DMS153 (cell line): ENCODE data around the gene PPP1R9A.

Source experiments
- DNase-seq: peaks from one replicate; lab custom pipeline; 2025; lab: John Stamatoyannopoulos, UW

The PPP1R9A gene

GRCh38 chr7:95319570-95319969, 412.2 kb downstream of the PPP1R9A start:
- no peak for DNase-seq

DNA sequence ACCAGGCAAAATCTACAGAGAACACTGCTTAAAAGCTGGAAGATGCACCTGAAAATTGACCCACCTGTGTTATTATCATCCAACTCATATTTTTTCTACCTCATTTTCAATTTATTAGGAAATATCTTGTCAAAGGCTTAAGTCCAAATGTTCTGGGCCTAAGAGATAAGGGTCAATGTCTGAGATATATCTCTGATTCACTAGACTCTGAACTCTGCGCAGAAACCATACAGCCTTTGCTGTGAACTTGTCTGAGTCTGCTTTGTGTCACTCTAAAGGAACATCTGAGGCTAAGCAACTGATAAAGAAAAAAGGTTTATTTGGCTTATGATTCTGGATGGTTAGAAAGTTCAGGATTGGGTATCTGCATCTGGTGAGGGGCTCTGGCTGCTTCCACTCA, 413.3 kb downstream of the PPP1R9A start:
- DNase-seq = no peak

- no peak for DNase-seq
These were observed 414.3 kb downstream of the PPP1R9A start for GRCh38 chr7:95321720-95322119.

DNA sequence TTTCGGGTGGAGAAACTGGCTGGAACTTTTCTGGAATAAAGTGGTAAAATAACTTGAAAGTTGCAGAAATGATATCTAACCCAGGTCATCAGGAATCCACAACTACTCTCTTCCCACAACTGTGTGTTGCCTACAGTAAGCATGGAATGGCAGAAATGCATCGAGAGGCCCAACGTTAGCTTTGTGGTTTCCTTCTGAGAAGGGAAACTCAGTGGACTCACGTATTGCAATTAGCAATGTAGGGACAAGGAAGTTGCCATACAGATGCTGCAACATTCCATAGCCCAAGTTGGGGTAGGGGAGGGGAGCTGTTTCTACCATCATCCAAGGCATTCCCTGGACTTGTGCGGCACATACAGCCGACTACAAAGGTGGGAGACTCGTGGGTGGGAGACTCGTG, 415.0 kb downstream of the PPP1R9A start:
- DNase-seq = no peak

DNA sequence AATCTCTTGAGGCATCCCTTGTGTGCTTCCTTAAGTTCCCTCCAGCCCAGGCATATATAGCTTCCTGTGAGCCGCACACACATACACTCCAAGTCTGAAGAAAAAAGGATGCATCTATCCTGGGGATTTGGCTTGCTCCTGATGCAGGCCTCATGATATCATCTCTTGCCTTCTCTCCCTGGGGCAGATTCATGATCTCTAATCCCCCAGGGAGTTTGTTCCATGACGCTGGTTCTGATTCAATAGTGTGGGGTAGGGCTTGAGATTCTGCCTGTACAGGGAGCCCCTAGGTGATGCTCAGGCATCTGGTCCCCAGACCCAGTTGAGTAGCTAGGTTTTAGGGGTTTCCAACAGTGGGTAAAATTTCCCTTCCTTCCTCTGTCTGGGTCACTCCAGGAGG, 415.5 kb downstream of the PPP1R9A start:
- no peak for DNase-seq

GRCh38 chr7:95323410-95324129, 416.2 kb downstream of the PPP1R9A start:
- no peak for DNase-seq

DNA sequence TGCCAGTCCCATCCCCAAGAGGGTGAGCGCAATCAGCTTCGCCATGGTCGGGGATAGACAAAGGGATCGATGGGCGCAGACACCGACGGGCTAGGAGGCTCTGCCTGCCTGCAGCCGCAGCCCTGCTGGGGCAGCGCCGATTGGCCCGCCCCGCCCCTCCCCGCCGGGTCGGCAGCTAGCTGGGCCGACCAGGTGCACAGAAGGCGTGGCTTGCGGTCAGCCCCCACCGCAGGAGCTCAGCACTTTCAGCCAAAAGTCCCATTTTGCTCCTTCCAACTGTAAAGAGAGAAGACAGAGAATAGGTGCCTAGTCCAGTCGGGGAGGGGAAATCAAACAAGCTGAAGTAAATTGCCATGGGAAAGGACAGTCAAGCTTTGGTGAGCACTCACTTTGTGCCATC, 417.0 kb downstream of the PPP1R9A start, which contains the start of gene PON1:
PON1 (minus strand) TSS at position 102 of the 400 bp plus-strand sequence; CDS start at position 45, 57 bp downstream.
- peak; percentile 13 for DNase-seq

DNA sequence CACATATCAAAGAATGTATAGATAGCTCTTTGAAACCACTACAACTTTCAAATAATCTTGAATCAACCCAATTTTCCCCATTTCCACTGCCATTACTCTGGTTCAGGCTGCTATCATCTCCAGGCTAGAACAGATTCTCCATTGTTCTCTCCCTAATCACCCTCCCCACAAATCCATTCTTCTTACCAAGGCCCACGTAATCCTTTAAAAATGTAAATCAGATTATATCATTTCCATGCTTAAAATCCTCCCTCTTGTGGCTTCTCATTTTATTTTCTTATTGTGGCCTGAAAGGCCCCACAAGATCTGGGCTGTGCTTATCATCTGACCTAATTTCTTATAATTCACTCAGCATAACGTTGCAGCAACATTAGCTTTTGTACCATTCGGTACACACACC, 420.0 kb downstream of the PPP1R9A start:
- no peak for DNase-seq

- DNase-seq = no peak
These were observed 423.0 kb downstream of the PPP1R9A start for GRCh38 chr7:95330204-95330960.

DNA sequence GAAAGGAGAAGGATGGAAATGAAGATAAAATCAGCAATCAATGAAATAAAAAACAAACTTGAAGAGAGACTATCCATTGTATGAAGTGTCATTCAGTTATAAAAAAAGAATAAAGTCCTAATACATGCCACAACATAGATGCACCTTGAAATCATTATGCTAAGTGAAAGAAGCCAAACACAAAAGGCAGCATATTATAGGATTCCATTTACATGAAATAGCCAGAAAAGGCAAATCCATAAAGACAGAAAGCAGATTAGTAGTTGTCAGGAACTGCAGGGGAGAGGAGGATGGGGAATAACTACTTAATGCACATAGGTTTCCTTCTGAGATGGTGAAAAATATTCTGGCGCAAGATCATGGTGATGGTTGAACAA, 423.6 kb downstream of the PPP1R9A start:
- no peak for DNase-seq

DNA sequence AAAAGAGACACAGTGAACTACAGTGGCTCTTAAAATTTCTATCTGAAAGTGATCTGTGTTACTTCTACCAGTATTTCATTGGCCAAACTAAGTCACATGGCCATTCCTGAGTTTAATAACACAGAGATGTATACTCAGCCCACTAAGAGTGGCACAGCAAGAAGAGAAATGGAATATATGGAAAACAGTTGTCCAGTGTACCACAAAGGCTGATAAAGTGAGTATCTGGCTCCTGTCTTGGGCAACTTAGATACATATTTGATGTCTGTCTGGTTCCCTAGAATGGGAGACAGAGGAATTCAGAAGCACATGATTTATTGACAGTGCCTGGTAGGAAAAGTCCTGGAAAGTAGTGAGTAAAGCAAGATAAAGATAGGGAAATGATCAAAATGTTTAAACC, 427.1 kb downstream of the PPP1R9A start:
- DNase-seq = no peak

DNA sequence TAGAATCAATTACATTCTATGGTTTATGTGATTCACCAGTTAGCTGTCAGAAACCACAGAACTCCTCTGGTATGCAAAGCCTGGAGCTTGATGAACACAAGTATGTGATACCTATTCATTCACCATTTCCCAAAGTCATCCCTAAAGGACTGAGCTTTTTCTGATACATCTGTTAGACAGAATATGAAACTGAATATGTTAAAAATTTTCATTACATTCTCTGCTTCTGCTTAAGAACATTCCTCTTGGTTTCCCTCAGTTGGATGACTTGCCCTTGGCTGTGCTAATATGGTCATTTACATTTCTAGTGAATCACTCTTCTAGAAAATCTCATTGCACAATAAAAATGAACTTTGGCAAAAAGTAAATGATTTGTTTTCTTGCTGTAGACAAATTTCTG, 427.7 kb downstream of the PPP1R9A start:
- no peak for DNase-seq

GRCh38 chr7:95338832-95339231, 431.4 kb downstream of the PPP1R9A start:
- no peak for DNase-seq

DNA sequence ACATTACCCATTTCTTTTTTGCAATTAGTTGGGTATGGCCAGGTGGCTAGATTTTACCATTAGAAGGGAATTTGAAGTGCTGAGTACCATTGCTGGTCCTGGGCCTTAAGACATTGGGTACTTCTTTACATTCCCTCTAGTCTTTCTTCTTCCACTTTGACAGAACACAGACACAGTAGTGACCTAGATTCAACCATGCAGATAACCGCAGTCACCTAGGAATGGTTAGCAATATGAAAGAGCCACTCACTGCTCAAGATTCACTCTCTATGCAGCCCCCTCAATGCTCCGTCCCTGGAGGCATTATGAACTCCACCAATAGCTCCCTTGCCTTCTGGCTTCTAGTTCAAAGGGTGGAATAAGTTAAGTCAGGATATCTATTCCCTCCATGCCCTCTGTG, 433.1 kb downstream of the PPP1R9A start:
- no peak for DNase-seq

- DNase-seq = no peak
These were observed 434.6 kb downstream of the PPP1R9A start for GRCh38 chr7:95342029-95342428.

GRCh38 chr7:95342642-95343307, 435.4 kb downstream of the PPP1R9A start:
- DNase-seq = no peak
